HEK293T (cell line): ENCODE results near the gene OOEP.

Experiments
- BHLHE40 ChIP-seq: fragments of 450-650 bp; IDR thresholded peaks from 2 replicates; pipeline ENCODE4 v1.6.1; 2016; ENCODE audit warnings: mild to moderate bottlenecking, moderate library complexity, borderline replicate concordance
- FOXA1 ChIP-seq: fragments of 450-650 bp; IDR thresholded peaks from 2 replicates; pipeline ENCODE4 v1.6.1; 2016; ENCODE audit warnings: mild to moderate bottlenecking
- FOXM1 ChIP-seq: fragments of 450-650 bp; IDR thresholded peaks from 2 replicates; pipeline ENCODE4 v1.6.1; 2017; ENCODE audit warnings: mild to moderate bottlenecking, borderline replicate concordance
- LEF1 ChIP-seq: fragments of 450-650 bp; IDR thresholded peaks from 2 replicates; pipeline ENCODE4 v1.6.1; 2017; ENCODE audit warnings: mild to moderate bottlenecking, borderline replicate concordance
- PKNOX1 ChIP-seq: fragments of 450-650 bp; IDR thresholded peaks from 2 replicates; pipeline ENCODE4 v1.6.1; 2016
- SP1 ChIP-seq: fragments of 450-650 bp; IDR thresholded peaks from 2 replicates; pipeline ENCODE4 v1.6.1; 2017
- SUZ12 ChIP-seq: fragments of 450-650 bp; IDR thresholded peaks from 2 replicates; pipeline ENCODE4 v1.6.1; 2016; ENCODE audit warnings: mild to moderate bottlenecking

GRCh38 chr6:73328790-73329189 lies 40.9 kb downstream of the OOEP start:
- TF ChIP-seq FOXM1 (no peak), BHLHE40 (no peak), SP1 (no peak), PKNOX1 (no peak), FOXA1 (no peak), LEF1 (no peak), SUZ12 (no peak)
